Heart left ventricle (tissue), 13 donors: Measurements from ENCODE around the gene STK16.

Experiments
- CTCF ChIP-seq, 12 donors: fragments of 200-600 bp; sonication (generic) in 4 of 12; IDR thresholded peaks; one replicate each; pipeline versions ENCODE4 v1.5.0 to v1.8.0; 2018 to 2022; ENCODE audit warnings: antibody characterized with exemption in 12 of 12, mild to moderate bottlenecking in 5 of 12
- POLR2A ChIP-seq, 2 donors: fragments of 450-650 bp; IDR thresholded peaks; one replicate each; pipeline ENCODE4 v1.6.1; 2017; ENCODE audit warnings: antibody characterized with exemption in 2 of 2, mild to moderate bottlenecking in 2 of 2, moderate library complexity in 2 of 2
- donor health status: ischemic (EF 13 %, LVEDD 7.1; RV severe dilation, severe dysfunction).
- donor health status: DM: no; HTN: yes; CAD: no.
- donor health status: DM: no; HTN: no; CAD: no.
- donor health status: ischemic (EF 25% LVEDD 6.9; RV normal size, moderate dysfunction).
- donor health status: ischemic (EF 25% LVEDD 5.7; RV mildly dilated, moderate dysfunction).
- donor health status: ischemic (EF 35%, LVEDD 5.7; RV mildly dilated, moderate dysfunction).
- donor health status: nonischemic (EF 11% LVEDD 7.7; RV severe dilation, severe dysfunction).
- donor health status: DM: yes; HTN: yes; CAD: no.
- donor health status: PGD.
- donor health status: ischemic (EF 29% LVEDD 5.4; RV normal size, mild dysfunction).
- donor health status: nonischemic (EF 23%, LVEDD 6.1; RV moderate dilation, normal function).

DNA sequence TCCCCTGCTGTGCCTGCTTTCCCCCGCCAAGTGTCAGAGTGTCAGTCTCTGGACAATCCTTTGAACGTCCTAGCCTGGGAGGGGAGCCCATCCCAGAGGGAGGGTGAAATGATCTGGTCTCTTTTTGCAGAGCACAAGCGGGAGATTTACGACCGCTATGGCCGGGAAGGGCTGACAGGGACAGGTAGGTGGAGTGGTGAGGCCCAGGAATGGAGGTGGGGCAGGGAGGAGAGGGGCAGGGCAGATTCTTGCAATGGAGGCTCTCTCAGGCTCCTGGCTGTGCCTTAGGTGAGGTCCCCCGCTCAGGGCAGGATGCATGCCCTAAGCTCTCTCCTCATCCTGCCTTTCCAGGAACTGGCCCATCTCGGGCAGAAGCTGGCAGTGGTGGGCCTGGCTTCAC lies 36.3 kb downstream of the STK16 start:
- TF ChIP-seq CTCF (IDR thresholded peaks at IDR 0.05) (no peak), POLR2A (IDR thresholded peaks at IDR 0.05) (no peak)
